Thoracic aorta (tissue), 2 donors: ENCODE measurements around the gene SFXN1. TPM values are rescaled to one million over a fixed set of nuclear protein-coding genes. Genes with fewer than 3 reads are reported as not detected.

Experiments
- ATAC-seq: fragments of 150-250 bp; one replicate; pipeline ENCODE4 v1.8.0; 2017; ENCODE audit warnings: low read depth; ENCODE audit not compliant: insufficient number of reproducible peaks, low FRiP score
- DNase-seq: peaks from one replicate; pipeline ENCODE4 v3.0.0-alpha.2; 2020; ENCODE audit warnings: low spot score
- H3K27ac ChIP-seq, 2 donors: fragments of 200-600 bp; sonication (generic); 1 replicate in 1 of 2; 2 replicates in 1 of 2; pipeline ENCODE4 v1.5.1; 2016; ENCODE audit warnings: mild to moderate bottlenecking in 2 of 2, moderate library complexity in 2 of 2
- H3K27me3 ChIP-seq: fragments of 200-600 bp; sonication (generic); replicated peaks from 2 replicates; pipeline ENCODE4 v1.6.0; 2016; ENCODE audit warnings: mild to moderate bottlenecking; ENCODE audit not compliant: insufficient read depth
- H3K36me3 ChIP-seq: fragments of 200-600 bp; sonication (generic); one replicate; pipeline ENCODE4 v1.5.1; 2016
- H3K4me1 ChIP-seq, 2 donors: fragments of 200-600 bp; sonication (generic); 1 replicate in 1 of 2; 2 replicates in 1 of 2; pipeline versions ENCODE4 v1.5.1 to v1.6.0; 2016; ENCODE audit warnings: low read depth in 2 of 2, mild to moderate bottlenecking in 1 of 2; ENCODE audit not compliant: control insufficient read depth in 1 of 2
- H3K4me3 ChIP-seq: fragments of 200-600 bp; sonication (generic); 2 replicates; pipeline ENCODE4 v1.5.1; 2016; ENCODE audit warnings: mild to moderate bottlenecking
- H3K9me3 ChIP-seq: fragments of 200-600 bp; sonication (generic); 2 replicates; pipeline ENCODE4 v1.5.1; 2016
- total RNA-seq, 2 donors: library from RNA; depleted of rRNA; stranded (reverse); fragments of >200 nt; gene quantifications; one replicate each; pipeline versions ENCODE4 v1.1.0 to v1.2.3, GENCODE V29; 2016
- TF ChIP-seq, protein P1 (sequence below): fragments of 200-600 bp; sonication (generic); IDR thresholded peaks from one replicate; pipeline ENCODE4 v1.5.1; 2019; ENCODE audit warnings: antibody characterized with exemption

The SFXN1 gene
- total RNA-seq, 2 donors from 2014 or later: 22.9 to 50.8 TPM

DNA sequence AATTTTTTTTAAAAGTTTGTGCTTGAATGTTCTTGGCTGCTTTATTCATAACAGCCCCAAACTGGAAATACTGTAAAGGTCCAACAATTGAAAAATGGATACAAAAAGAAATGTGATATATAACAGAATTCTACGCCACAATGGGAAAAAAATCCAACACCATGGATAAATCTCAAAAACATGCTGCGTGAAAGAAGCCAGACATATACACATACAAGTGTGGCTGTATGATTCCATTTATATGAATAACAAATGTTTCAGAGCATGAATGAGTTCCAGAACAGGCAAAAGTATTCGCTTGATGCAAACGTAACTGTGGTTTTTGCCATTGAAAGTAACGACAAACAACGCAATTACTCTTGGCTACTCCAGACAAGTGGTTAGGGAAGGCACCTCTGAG lies 7.2 kb upstream of the SFXN1 start:
- peaks cover 0 to 7% of the 10 kb centered on the region in 2 donors for H3K4me1 ChIP-seq
- no peaks in the 10 kb centered on the region for H3K9me3 ChIP-seq
- no peak overlapping the region for H3K4me3 ChIP-seq
- TF ChIP-seq, protein P1, sequence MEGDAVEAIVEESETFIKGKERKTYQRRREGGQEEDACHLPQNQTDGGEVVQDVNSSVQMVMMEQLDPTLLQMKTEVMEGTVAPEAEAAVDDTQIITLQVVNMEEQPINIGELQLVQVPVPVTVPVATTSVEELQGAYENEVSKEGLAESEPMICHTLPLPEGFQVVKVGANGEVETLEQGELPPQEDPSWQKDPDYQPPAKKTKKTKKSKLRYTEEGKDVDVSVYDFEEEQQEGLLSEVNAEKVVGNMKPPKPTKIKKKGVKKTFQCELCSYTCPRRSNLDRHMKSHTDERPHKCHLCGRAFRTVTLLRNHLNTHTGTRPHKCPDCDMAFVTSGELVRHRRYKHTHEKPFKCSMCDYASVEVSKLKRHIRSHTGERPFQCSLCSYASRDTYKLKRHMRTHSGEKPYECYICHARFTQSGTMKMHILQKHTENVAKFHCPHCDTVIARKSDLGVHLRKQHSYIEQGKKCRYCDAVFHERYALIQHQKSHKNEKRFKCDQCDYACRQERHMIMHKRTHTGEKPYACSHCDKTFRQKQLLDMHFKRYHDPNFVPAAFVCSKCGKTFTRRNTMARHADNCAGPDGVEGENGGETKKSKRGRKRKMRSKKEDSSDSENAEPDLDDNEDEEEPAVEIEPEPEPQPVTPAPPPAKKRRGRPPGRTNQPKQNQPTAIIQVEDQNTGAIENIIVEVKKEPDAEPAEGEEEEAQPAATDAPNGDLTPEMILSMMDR: no peak
- no peaks in the 10 kb centered on the region for H3K27me3 ChIP-seq
- no peak for ATAC-seq
- no peak overlapping the region for H3K27ac ChIP-seq
- DNase-seq: no peak
- H3K36me3 ChIP-seq: no peaks in the 10 kb centered on the region

DNA sequence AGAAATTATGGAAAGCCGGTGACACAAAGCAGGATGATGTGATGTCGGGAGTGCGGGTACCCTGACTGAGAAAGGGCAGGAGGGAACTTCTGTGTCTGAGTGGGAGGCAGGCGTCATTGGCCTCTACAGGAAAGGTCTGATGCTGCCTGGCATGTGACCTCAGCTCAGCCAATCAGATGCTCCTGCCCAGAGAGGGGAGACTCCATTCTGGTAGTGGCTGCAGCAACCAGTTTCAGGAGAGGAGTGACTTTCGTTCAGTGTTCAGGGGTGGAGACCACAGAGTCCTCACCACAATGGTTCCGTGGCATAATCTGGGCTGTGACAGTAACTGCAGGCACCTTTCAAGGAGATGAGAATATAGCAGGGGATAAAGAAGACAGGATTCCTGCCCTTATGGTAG lies 6.7 kb upstream of the SFXN1 start:
- H3K27ac ChIP-seq: no peak overlapping the region
- TF ChIP-seq, protein P1: no peak
- DNase-seq: no peak
- H3K27me3 ChIP-seq: no peaks in the 10 kb centered on the region
- H3K9me3 ChIP-seq: no peaks in the 10 kb centered on the region
- no peaks in the 10 kb centered on the region for H3K36me3 ChIP-seq
- no peak for ATAC-seq
- no peak overlapping the region for H3K4me3 ChIP-seq
- H3K4me1 ChIP-seq: peaks cover 0 to 7% of the 10 kb centered on the region in 2 donors

- no peak for ATAC-seq
- H3K9me3 ChIP-seq: no peaks in the 10 kb centered on the region
- H3K4me1 ChIP-seq: no peaks in the 10 kb centered on the region
- no peak for DNase-seq
- TF ChIP-seq, protein P1: no peak
- no peaks in the 10 kb centered on the region for H3K36me3 ChIP-seq
- H3K4me3 ChIP-seq: no peak overlapping the region
- no peaks in the 10 kb centered on the region for H3K27me3 ChIP-seq
- H3K27ac ChIP-seq: no peak overlapping the region
Observed at GRCh38 chr5:175472378-175472777, 6.0 kb upstream of the SFXN1 start.

GRCh38 chr5:175475248-175475647 lies 3.1 kb upstream of the SFXN1 start:
- Histone ChIP-seq H3K4me3 (no peak overlapping the region), H3K9me3 (no peaks in the 10 kb centered on the region), H3K27ac (no peak overlapping the region), H3K4me1 (peaks cover 7 to 12% of the 10 kb centered on the region in 2 donors), H3K27me3 (no peaks in the 10 kb centered on the region), H3K36me3 (no peaks in the 10 kb centered on the region)
- ATAC-seq (no peak), DNase-seq (no peak)
- TF ChIP-seq, protein P1: no peak

DNA sequence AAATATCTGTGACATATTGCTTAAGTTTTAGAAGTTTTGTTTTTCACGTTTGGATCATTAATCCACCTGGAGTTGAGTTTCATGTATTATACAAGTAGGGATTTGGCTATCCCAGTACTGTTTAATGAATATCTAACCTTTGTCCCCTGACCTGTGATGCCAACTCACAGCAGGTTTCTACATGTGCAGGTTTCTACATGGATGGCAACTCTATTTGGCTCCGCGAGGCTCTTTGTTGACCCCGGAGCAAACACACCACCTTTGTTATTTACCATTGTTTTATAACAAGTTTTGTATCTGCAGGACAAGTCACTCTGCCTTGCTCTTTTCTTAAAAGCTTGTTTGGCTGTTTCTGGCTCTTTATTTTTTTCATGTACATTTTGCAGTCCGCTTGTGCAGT lies 920 bp upstream of the SFXN1 start:
- H3K4me3 ChIP-seq: no peak overlapping the region
- no peaks in the 10 kb centered on the region for H3K27me3 ChIP-seq
- ATAC-seq: no peak

More for the DNA sequence above, 920 bp upstream of the SFXN1 start:
- Histone ChIP-seq H3K4me1 (peaks cover 7 to 12% of the 10 kb centered on the region in 2 donors), H3K9me3 (no peaks in the 10 kb centered on the region), H3K36me3 (no peaks in the 10 kb centered on the region), H3K27ac (no peak overlapping the region)
- no peak for DNase-seq
- TF ChIP-seq, protein P1: no peak
